ENCODE measurements around the gene TLE4. TPM values are rescaled to one million over a fixed set of nuclear protein-coding genes. Genes with fewer than 3 reads are reported as not detected.

Gene TLE4
- polyA plus RNA-seq, 1 donor (not counting 4 experiments of a cell fraction or from before 2014, with no cell fraction given), result 14.7 TPM

GRCh38 chr9:79698967-79699366, 127.2 kb downstream of the TLE4 start:
- H3K36me3 ChIP-seq (ENCODE audit: control insufficient read depth in 2 of 2, extremely low read depth in 1 of 2, insufficient read depth in 2 of 2, low read length in 2 of 2), result no peaks in the 10 kb centered on the region

GRCh38 chr9:79699479-79699878, 127.7 kb downstream of the TLE4 start:
- TF ChIP-seq EZH2 (IDR thresholded peaks at IDR 0.05; ENCODE audit: low read length) (no peak), CTCF (optimal IDR thresholded peaks at IDR 0.05 in 1 of 3, IDR thresholded peaks at IDR 0.05 in 1 of 3, conservative IDR thresholded peaks at IDR 0.05 in 1 of 3; ENCODE audit: extremely low read depth in 1 of 3, insufficient read depth in 2 of 3, low read length in 3 of 3) (no peak)
- Histone ChIP-seq H3K27ac (ENCODE audit: control insufficient read depth, insufficient read depth, low read length) (no peak overlapping the region), H3K4me2 (ENCODE audit: control insufficient read depth, extremely low read depth, insufficient read depth, low read depth, low read length) (no peak overlapping the region), H3K27me3 (ENCODE audit: control insufficient read depth, extremely low read depth, insufficient read depth, low read length) (no peaks in the 10 kb centered on the region), H3K9me1 (ENCODE audit: control insufficient read depth, extremely low read depth, insufficient read depth, low read length) (no peaks in the 10 kb centered on the region), H3K9me3 (ENCODE audit: control insufficient read depth, low read depth, low read length) (no peaks in the 10 kb centered on the region), H2AFZ (ENCODE audit: control insufficient read depth, low read length) (no peak overlapping the region), H4K20me1 (ENCODE audit: control insufficient read depth, extremely low read depth, insufficient read depth, low read length) (no peaks in the 10 kb centered on the region), H3K36me3 (ENCODE audit: control insufficient read depth in 2 of 2, extremely low read depth in 1 of 2, insufficient read depth in 2 of 2, low read length in 2 of 2) (no peaks in the 10 kb centered on the region), H3K4me1 (ENCODE audit: control insufficient read depth, extremely low read depth, insufficient read depth, low read length) (no peaks in the 10 kb centered on the region), H3K79me2 (ENCODE audit: control insufficient read depth, insufficient read depth, low read length) (no peaks in the 10 kb centered on the region), H3K4me3 (ENCODE audit: control insufficient read depth in 2 of 3, extremely low read depth in 1 of 3, insufficient read depth in 2 of 3, low read depth in 1 of 3, low read length in 3 of 3) (no peak overlapping the region), H3K9ac (ENCODE audit: control insufficient read depth, extremely low read depth, insufficient read depth, low read length) (no peak overlapping the region)
- no peak for FAIRE-seq
- dilution Hi-C loops (cut with MboI; ENCODE audit: extremely low pct_ligation_motif_present, low sequenced_read_pairs), result loop anchor here (25.0 kb wide), 1 partner anchor 88 kb away; no protein-coding TSS in a partner anchor
- DNase-seq (ENCODE audit: low read depth, low spot score), result no peak

More at GRCh38 chr9:79698967-79699366, 127.2 kb downstream of the TLE4 start:
- Histone ChIP-seq H3K9me1 (ENCODE audit: control insufficient read depth, extremely low read depth, insufficient read depth, low read length) (no peaks in the 10 kb centered on the region), H3K4me1 (ENCODE audit: control insufficient read depth, extremely low read depth, insufficient read depth, low read length) (no peaks in the 10 kb centered on the region), H3K27ac (ENCODE audit: control insufficient read depth, insufficient read depth, low read length) (no peak overlapping the region), H3K9ac (ENCODE audit: control insufficient read depth, extremely low read depth, insufficient read depth, low read length) (no peak overlapping the region), H2AFZ (ENCODE audit: control insufficient read depth, low read length) (no peak overlapping the region), H3K4me3 (ENCODE audit: control insufficient read depth in 2 of 3, extremely low read depth in 1 of 3, insufficient read depth in 2 of 3, low read depth in 1 of 3, low read length in 3 of 3) (no peak overlapping the region), H3K27me3 (ENCODE audit: control insufficient read depth, extremely low read depth, insufficient read depth, low read length) (no peaks in the 10 kb centered on the region), H3K9me3 (ENCODE audit: control insufficient read depth, low read depth, low read length) (no peaks in the 10 kb centered on the region), H3K4me2 (ENCODE audit: control insufficient read depth, extremely low read depth, insufficient read depth, low read depth, low read length) (no peak overlapping the region), H3K79me2 (ENCODE audit: control insufficient read depth, insufficient read depth, low read length) (no peaks in the 10 kb centered on the region), H4K20me1 (ENCODE audit: control insufficient read depth, extremely low read depth, insufficient read depth, low read length) (no peaks in the 10 kb centered on the region)
- dilution Hi-C loops (cut with MboI; ENCODE audit: extremely low pct_ligation_motif_present, low sequenced_read_pairs), result loop anchor here (25.0 kb wide), 1 partner anchor 88 kb away; no protein-coding TSS in a partner anchor
- DNase-seq (ENCODE audit: low read depth, low spot score) (no peak), FAIRE-seq (no peak)
- TF ChIP-seq EZH2 (IDR thresholded peaks at IDR 0.05; ENCODE audit: low read length) (no peak), CTCF (optimal IDR thresholded peaks at IDR 0.05 in 1 of 3, IDR thresholded peaks at IDR 0.05 in 1 of 3, conservative IDR thresholded peaks at IDR 0.05 in 1 of 3; ENCODE audit: extremely low read depth in 1 of 3, insufficient read depth in 2 of 3, low read length in 3 of 3) (no peak)

Measured in keratinocyte (primary cell).